Myocyte (in vitro differentiated cells): ENCODE measurements around the gene ZNF436. TPM values are rescaled to one million over a fixed set of nuclear protein-coding genes. Genes with fewer than 3 reads are reported as not detected.
"Not testable (repeated sequence)": the region's sequence is repeated elsewhere in the genome, so short reads cannot be mapped to it uniquely, and the experiment has no call there.

Experiments
- DNase-seq: peaks from one replicate; pipeline ENCODE4 v3.0.0-alpha.2; 2012; ENCODE audit warnings: low read depth
- total RNA-seq: library from RNA; depleted of rRNA; stranded (reverse); fragments of >200 nt; gene quantifications from 2 replicates; pipeline ENCODE4 v1.2.3, GENCODE V29; 2014

ZNF436 gene
- total RNA-seq, 1 donor from 2014 or later = 17.3 TPM

DNA sequence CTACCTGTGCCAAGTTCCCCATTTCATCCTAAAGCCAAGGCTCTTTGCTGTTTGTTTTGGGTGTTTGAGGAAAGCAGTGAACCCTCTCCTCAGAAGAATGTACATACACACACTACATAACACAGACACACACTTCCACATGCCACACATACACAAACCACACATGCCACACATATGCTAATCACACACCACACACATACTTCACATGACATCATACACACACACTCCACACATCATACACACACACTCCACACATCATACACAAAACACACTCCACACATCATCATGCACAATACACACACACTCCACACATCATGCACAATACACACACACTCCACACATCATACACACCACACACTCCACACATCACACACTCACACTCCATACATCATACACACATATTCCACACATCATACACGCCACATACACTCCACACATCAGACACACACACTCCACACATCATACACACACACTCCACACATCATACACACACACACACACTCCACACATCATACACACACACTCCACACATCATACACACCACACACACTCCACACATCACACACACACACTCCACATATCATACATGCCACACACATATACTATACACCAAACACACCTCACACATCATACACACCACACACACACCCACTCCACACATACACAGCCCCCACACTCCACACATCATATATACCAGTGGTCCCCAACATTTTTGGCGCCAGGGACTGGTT lies 22.7 kb upstream of the ZNF436 start:
- no peak for DNase-seq

DNA sequence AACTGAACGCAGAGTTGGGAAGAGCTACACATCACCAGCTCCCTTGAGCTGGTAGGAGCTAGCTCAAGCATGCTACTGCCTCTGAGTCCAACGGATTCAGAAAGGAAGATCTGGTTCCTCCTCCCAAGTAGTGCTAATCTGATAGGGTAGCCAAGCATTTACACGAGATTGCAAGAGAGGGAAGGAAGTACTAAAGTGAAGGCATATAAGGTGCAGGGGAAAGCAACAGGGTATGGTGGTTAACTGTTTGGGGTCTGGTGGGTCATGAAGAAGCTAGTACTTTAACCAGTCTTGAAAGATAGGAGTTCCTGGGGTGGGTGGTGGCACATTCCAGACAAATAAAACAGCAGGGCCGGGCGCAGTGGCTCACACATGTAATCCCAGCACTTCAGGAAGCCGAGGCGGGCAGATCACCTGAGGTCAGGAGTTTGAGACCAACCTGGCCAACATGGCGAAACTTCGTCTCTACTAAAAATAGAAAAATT lies 20.2 kb upstream of the ZNF436 start:
- no peak for DNase-seq

DNA sequence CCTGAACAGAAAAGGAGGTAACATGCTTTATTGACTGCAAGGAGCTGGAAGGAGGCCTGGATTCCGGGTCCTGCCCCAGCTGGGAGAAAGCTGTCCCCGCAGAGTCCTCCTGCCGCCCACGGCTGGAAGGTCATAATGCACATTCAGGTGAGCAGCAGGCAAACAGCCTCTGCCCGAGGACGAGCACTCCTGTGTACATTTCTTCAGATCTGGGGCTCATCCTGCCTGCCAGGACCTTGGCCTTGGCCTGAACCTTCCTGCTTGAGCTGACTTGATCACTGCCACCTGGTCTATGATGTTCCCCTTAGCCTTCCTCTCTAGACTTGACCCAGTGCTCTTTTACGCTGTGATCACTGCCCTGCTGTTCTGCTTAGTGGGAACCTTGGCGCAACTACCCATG lies 17.9 kb upstream of the ZNF436 start:
- DNase-seq = no peak

DNA sequence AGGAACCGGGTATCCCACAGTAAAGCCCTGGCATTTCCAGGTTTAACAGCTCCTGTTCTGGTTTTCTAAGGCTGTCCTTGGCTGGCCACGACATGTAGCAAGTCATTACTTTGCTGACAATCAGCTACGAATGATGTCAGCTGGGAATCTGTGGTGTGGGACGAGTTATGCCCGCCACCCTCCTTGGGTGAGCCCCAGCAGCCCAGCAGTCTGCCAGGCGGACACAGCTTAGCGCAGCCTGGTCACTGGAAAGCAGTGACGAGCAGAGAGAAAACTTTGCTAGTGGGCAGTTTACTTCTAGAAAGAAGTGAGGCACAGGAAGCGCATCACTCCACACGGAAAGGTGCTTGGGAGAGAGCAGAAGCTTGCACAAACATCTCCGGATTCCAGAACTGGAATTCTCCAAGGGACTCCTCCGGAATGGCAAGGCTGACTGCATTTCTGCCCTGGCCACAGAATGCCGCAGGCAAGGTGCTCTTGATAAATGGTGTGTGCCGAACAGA lies 15.5 kb upstream of the ZNF436 start:
- peak; percentile 32 for DNase-seq

DNA sequence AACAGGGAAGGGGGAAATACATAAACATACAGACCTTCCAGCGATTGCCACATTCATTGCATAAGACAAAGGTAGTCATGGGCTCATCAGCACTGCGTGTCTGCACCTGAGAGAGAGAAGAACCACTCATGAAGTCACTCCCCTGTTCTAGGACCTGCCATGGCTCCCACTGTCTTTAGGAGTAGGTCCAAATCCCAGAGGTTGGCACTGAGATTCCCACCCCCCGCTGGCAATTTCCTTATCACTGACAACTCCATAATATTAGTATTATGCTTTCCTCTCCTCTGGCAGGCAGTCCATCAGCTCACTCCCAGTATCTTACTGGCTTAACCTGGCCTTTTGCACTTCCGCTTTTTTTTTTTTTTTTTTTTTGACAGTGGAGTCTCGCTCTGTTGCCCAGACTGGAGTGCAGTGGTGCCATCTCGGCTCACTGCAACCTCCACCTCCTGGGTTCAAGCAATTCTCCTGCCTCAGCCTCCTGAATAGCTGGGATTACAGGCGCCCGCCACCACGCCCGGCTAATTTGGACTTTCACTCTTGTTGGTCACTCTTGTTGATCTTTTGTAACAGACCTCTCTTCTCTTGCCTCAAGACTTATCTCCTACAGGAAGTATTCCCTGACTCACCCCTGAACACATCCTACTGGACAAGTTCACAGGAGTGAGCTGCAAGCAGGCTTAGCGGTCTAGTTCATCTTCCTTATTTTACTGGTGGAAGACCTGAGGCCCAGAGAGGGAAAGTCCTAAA lies 14.8 kb upstream of the ZNF436 start:
- no peak for DNase-seq

DNA sequence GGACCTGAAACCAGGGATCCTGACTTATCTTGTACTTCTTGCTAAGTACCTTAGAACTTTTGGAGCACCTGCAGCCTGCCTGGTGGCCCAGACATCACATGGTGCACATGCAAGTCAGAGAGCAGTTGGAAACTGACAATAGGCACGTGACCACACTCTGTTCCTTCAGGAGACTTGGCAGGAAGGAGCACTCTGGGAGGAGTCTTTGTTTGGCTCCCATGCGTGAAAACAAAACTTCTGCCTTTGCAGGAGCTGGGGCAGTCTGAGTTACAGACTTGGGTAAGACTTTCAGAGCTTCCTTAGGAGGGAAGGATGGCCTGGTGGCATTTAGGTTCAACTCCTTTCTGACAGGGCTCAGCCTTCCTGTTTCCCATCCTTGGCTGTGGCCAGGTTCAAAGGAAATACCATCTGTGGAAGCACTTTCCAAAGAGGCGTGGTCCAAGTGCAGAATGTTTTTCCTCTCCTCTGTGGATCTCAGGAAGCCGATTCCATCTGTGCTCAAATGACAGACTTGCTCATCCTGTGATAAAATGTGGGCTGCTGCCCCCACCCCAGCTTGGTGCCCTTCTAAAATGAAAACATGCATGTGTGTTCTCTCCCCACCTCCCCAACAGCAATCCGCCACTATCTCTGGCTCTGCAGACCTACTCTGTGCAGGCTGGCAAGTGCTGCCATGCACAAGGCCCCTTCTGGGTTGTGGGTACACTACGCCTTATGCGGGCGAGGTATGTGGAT lies 14.1 kb upstream of the ZNF436 start:
- no peak for DNase-seq

DNA sequence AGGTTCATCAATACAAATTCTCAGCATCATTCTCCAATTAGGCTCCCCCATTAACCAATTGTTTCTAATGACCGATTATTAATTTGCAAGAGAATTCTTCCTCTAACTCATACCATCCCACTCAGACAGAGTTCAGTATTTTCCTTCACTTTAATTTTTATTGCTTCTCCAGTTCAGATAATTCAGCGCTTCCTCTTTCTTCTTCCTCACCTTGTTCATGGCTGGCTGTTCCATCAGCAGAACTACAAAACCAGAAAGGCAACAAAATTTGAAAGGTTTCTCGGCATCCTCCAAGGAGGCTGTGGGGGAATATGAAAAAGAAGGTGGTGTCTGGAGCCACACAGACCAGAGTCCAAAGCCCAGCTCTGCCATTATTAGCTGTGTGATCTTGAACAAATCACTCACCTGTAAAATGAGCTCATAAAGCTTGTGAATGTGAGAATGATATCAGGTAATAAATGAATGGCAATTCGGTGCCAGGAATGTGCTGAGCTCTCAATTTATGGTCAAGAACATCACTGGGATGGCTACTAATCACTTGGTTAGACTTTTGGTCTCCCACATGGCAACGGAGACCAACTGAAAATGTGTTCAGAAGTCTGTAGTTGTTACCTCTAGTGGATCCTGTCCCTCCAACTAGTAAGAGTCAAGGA lies 11.7 kb upstream of the ZNF436 start:
- DNase-seq = no peak

DNA sequence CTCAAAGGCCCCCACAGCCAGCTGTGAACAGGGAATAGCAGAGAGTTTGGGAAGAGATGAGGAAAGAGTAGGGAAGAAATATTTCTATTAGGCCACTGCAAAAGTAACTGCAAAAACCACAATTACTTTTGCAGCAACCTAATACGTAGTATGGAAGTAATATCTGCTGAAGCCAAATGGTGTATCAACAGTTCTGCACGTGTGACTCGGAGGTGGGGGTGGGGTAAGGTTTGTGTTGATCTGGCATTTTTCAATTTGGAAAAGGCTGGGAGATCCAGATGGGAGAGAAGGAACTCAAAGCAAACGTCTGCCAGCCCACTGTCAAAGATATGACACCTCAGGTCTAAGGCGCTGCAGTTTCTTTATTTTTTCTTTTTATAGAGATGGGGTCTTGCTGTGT lies 11.1 kb upstream of the ZNF436 start:
- no peak for DNase-seq

DNA sequence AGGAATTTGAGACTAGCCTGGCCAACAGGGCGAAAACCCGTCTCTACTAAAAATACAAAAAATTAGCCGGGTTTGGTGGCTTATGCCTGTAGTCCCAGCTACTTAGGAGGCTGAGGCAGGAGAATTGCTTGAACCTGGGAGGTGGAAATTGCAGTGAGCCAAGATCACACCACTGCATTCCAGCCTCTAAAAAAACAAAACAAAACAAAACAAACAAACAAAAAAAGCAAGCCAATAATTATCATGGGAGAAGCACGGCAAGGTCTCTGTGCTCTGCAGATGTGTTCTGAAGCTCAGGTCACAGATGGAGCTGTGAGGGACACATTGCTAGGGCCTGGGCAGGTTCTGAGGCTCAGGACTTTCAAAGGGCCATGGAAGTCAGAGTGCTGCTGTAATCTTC lies 10.6 kb upstream of the ZNF436 start:
- not testable (repeated sequence) for DNase-seq

DNA sequence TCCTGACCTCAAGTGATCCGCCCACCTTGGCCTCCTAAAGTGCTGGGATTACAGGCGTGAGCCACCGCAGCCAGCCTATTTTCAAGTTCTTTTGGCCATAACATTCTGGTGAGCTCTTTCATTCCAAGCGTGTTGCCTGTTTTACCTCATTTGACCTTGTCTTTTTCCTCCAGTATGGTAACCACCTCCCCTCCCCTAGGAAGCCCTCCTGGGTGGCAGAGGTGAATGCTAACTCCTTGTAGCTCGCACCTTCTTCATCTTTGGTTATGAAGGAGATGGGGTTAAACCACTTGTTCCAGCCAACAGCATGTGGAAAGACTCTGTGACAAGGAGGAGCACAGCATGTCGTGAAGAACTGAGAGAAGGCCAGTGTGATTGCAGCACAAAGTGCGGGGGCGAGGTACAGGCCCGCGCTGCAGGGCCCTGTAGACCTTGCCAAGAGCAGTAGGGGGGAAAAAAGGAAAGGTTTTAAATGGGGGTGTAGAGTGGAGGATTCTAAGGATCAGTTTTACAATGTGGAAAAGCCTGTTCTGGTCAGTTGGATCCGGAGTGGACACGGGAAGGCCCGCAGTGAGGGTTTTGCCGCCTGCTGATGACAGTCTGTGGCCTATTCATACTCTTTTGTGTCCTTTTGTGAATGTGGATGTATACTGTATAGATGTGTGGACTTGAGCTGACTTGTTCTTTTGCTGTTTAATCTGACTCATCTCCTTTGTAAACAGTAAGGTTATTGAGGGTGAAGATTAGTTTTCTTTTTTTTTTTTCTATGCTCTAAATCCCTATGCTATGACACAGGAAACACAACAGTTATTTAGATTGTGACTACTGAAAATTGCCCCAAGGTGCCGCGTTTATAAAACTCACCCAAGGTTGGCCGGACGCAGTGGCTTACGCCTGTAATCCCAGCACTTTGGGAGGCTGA lies 7.5 kb upstream of the ZNF436 start:
- peak; percentile 42 for DNase-seq

DNA sequence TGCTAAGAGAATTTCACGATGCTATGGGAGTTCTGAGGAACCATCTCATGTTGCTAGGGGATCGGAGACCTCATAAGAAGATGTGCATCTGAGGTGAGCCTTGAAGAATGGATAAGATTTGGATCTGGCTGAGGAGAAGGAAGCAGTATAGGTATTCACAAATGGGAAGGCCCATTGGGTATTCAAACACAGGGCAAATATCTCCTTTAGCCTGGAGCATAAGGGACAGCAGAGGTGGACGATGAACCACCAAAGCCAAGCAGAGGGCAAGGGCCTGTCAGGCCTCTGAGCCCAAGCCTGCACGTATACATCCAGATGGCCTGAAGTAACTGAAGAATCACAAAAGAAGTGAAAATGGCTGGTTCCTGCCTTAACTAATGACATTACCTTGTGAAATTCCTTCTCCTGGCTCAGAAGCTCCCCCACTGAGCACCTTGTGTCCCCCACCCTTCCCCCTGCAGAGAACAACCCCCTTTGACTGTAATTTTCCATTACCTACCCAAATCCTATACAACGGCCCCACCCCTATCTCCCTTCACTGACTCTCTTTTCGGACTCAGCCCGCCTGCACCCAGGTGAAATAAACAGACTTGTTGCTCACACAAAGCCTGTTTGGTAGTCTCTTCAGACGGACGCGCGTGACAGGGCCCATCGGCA lies 4.6 kb upstream of the ZNF436 start:
- not testable (repeated sequence) for DNase-seq

DNA sequence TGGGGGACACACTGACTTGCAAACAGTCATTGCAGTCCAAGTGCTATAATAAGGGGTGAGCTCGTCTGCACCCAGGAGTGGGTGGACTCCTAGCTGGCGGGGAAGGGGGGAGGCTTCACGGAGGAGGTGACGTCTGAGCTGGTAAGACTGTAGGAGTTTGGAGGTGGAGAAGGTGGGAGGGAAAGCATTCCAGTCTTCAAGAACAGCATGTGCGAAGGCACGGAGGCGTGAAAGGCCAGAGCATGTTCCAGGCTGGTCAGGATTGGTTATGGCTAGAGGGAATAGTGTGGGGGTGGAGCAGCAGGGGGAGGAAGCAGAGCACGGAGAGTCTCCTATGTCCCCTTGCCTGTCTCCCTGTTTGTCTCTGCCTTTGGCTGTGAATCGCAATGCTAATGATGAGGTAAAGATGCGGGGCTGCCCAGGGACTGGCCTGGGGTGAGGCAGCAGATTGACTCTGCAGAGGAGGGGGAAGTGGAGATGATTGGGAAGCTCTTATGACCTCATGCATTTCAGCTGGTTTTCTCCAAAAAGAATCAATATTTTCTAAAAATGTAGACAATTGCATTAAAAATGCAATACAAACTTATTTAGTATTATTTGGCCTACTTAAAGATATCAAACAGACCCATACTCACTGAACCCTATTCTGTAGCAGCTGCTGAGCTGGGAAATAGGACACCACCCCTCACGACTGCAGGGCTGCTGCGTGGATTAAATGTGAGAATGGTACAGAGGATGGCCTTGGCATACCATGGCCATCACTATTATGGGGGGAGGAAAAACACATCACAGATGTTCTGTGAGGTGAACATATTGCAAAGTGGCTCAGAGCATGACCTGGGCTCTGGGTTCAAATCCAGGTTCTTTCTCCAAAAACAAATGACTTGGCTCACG lies 2.6 kb upstream of the ZNF436 start:
- DNase-seq = peak; percentile 32

DNA sequence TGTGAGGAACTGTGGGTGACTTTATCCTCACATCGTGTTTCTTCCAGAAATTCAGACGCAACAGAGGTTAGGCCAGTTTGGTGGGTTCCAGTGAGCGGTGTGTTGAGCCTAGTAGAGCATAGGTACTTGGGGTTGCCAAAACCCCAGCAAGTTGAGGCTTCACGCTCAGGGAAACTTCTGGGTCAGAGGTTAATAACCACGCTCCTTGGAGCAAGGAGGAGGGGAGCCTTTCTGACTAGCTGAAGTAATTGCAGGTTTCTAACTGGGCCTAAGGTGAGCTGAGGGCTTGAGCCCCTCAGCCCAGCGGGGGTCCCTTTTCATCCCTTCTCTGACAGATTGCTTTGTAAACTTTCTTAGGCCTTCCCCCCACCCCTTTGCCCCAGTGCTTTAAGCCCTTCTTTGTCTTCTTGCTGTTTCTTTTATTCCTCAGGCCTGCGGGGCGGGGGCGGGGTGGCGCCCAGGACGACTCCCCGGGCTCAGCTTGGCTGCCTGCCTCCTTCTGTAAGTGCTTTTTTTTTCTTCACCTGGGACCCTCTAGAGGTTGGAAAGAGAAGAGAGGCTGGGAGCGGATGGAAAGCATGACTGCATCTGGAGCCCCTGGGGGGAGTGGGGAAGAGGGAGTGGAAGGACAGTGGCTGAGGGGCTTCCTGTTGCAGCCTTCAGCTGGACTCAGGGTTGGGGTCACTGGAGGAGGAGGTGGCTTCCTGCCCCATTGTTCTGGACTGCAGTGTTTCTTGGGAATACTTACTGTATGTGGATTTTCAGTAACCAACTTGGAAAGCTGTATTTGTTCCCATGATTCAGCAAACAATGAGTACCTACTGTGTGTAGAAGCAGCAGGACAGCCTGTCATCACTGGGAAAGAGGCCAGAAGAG lies 1.3 kb upstream of the ZNF436 start:
- no peak for DNase-seq

DNA sequence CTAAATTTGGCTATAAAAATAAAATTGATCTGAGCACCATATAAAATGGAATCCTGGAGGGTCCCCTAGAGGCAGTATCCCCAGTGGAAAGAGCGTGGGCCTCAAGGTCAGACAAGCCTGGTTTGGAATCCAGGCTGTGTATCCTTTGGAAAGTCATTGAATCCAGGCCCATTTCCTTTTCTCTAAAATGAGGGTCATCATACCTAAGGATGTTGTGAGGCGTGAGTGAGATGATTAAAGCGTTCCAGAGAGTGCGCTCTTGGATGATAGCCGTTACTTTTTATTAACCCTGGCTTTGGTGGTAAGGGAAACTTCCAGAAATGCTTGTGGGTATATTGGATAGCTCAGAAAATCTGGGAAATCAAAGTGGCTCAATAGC lies 683 bp upstream of the ZNF436 start:
- DNase-seq = no peak

DNA sequence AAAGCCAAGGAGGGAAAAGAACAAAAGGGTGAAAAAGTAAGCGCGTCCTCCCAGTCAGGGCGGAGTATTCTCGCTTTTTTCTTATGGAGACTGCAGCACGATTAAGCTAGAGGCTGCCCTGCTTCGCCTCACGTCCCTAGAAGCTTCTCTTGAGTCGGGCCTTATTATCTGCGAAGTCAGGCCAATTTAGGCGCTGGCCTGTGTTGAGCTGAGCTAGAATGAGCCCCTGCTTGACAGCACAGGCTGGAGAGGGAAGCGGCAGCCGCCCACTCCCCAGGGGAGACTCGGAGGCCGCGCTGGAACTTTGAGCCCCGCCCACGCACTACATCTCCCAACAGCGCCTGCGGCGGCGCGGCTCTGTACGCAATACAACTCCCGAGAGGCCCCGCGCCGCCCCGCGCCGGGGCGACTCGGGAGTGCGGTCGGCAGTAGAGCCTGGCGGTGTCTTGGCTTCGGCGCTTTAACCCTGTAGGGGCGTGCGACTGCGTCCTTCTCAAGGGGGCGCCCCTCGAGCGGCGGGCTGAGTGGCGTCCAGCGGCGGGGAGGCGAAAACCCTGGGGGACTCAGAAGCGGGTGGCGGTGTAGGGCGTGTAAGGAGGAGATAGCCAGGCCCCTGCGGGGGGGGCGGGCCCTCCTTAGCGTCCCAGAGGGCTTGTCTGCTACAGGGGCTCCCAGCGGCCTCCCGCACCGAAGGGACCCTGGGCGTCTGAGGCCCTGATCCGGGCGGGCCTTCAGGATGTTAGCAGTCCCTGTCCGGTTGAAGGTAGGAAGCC lies 888 bp downstream of the ZNF436 start:
- DNase-seq = peak; percentile 94

DNA sequence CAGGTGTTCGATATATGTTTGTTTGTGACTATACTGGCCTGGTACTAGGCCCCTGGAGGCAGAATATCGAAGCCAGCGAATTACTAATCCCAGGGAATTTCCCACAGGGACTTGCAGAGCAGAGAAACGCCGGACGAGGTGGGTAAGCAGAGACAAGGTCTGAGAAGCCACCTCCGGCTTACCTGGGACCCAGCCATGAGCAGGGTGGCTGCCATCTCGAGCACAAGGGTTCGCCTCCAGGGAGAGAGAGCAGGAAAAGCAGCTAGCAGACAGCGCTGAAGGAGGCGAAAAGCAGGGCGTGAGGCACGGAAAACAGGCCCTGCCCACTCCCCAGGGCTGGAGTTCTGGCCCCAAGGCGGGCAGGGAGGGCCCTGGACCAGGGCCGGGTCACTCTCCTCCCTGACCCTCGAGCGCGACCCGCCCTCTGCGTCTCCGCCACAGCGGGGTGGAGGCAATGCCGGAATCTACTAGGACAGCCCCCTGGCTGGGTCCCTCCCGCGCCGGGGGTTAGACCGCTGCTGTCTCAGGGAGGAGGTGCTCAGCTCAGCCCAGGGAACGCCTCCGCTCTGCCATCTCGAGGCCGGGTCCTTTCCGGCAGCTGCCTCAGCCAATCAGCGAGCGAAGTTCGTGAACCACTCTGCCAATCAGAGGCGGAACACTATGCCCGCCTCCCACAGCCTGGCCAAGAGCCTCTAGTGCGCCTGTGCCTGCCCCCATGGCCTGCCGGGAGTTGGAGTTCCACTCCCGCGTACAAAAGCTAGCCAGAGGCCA lies 1.7 kb downstream of the ZNF436 start:
- DNase-seq = peak; percentile 99
